ENCODE results near the gene KCTD20. TPM values are rescaled to one million over a fixed set of nuclear protein-coding genes. Genes with fewer than 3 reads are reported as not detected.

The KCTD20 gene
- total and polyA plus RNA-seq, 2 of the 13 experiments (the other 11 are each of a cell fraction or from before 2014, with no cell fraction given): 52.7 to 67.1 TPM

GRCh38 chr6:36442671-36443470 is at the start of gene KCTD20, which contains the start of gene PXT1 (continued):
- TF ChIP-seq, protein P1, sequence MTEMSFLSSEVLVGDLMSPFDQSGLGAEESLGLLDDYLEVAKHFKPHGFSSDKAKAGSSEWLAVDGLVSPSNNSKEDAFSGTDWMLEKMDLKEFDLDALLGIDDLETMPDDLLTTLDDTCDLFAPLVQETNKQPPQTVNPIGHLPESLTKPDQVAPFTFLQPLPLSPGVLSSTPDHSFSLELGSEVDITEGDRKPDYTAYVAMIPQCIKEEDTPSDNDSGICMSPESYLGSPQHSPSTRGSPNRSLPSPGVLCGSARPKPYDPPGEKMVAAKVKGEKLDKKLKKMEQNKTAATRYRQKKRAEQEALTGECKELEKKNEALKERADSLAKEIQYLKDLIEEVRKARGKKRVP (CRISPR knock-in tag; IDR thresholded peaks at IDR 0.05): 0 out of 4 replicates have a peak, but pooled peaks of 1 of the 2 experiments have one; percentile 19
- TF ChIP-seq ZNF790 (CRISPR knock-in tag; IDR thresholded peaks at IDR 0.05; ENCODE audit: borderline replicate concordance): no peak
- peak; percentile 94 for TF ChIP-seq ZNF788 (CRISPR knock-in tag; IDR thresholded peaks at IDR 0.05; ENCODE audit: borderline replicate concordance)
- TF ChIP-seq, protein P2, sequence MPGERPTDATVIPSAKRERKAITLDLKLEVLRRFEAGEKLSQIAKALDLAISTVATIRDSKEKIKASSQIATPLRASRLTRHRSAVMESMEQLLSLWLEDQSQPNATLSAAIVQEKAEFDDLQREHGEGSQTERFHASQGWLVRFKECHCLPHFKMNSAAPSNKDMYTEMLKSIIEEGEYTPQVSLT (CRISPR knock-in tag; IDR thresholded peaks at IDR 0.05; ENCODE audit: borderline replicate concordance, low read depth): no peak; the same call in 1 of the 2 replicates
- 0 out of 2 replicates have a peak, but pooled peaks have one; percentile 48 for TF ChIP-seq MEIS1 (CRISPR knock-in tag; IDR thresholded peaks at IDR 0.05; ENCODE audit: borderline replicate concordance)
- TF ChIP-seq, protein P3, sequence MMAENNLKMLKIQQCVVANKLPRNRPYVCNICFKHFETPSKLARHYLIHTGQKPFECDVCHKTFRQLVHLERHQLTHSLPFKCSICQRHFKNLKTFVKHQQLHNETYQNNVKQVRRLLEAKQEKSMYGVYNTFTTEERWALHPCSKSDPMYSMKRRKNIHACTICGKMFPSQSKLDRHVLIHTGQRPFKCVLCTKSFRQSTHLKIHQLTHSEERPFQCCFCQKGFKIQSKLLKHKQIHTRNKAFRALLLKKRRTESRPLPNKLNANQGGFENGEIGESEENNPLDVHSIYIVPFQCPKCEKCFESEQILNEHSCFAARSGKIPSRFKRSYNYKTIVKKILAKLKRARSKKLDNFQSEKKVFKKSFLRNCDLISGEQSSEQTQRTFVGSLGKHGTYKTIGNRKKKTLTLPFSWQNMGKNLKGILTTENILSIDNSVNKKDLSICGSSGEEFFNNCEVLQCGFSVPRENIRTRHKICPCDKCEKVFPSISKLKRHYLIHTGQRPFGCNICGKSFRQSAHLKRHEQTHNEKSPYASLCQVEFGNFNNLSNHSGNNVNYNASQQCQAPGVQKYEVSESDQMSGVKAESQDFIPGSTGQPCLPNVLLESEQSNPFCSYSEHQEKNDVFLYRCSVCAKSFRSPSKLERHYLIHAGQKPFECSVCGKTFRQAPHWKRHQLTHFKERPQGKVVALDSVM (CRISPR knock-in tag; IDR thresholded peaks at IDR 0.05): peak; percentile 64
- no peak for TF ChIP-seq SMARCE1 (IDR thresholded peaks at IDR 0.05; ENCODE audit: borderline replicate concordance)
- TF ChIP-seq, protein P4, sequence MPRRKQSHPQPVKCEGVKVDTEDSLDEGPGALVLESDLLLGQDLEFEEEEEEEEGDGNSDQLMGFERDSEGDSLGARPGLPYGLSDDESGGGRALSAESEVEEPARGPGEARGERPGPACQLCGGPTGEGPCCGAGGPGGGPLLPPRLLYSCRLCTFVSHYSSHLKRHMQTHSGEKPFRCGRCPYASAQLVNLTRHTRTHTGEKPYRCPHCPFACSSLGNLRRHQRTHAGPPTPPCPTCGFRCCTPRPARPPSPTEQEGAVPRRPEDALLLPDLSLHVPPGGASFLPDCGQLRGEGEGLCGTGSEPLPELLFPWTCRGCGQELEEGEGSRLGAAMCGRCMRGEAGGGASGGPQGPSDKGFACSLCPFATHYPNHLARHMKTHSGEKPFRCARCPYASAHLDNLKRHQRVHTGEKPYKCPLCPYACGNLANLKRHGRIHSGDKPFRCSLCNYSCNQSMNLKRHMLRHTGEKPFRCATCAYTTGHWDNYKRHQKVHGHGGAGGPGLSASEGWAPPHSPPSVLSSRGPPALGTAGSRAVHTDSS (CRISPR knock-in tag; conservative IDR thresholded peaks at IDR 0.05): no peak
- no peak for TF ChIP-seq HMG20B (CRISPR knock-in tag; conservative IDR thresholded peaks at IDR 0.05)
- TF ChIP-seq ZNF343 (CRISPR knock-in tag; IDR thresholded peaks at IDR 0.05): peak; percentile 76
- no peak for TF ChIP-seq ZFP62 (CRISPR knock-in tag; IDR thresholded peaks at IDR 0.05)
- TF ChIP-seq ZNF615 (CRISPR knock-in tag; IDR thresholded peaks at IDR 0.05; ENCODE audit: borderline replicate concordance): no peak
- peak; percentile 29; the same call in 1 of the 2 replicates for TF ChIP-seq ZBTB20 (CRISPR knock-in tag; IDR thresholded peaks at IDR 0.05; ENCODE audit: borderline replicate concordance, low read depth)
- no peak; the same call in 1 of the 2 replicates for TF ChIP-seq SALL2 (CRISPR knock-in tag; IDR thresholded peaks at IDR 0.05)
- no peak for TF ChIP-seq ZNF879 (CRISPR knock-in tag; IDR thresholded peaks at IDR 0.05)
- peak; percentile 94 for TF ChIP-seq RBFOX2 (IDR thresholded peaks at IDR 0.05; ENCODE audit: low read depth, low read length)
- TF ChIP-seq RXRB (CRISPR knock-in tag; IDR thresholded peaks at IDR 0.05; ENCODE audit: borderline replicate concordance): peak; percentile 73
- peak; percentile 90 for TF ChIP-seq YEATS4 (CRISPR knock-in tag; IDR thresholded peaks at IDR 0.05; ENCODE audit: borderline replicate concordance)
- TF ChIP-seq MBNL3 (CRISPR knock-in tag; conservative IDR thresholded peaks at IDR 0.05): no peak
- TF ChIP-seq SP4 (CRISPR knock-in tag; IDR thresholded peaks at IDR 0.05): peak; percentile 70
- TF ChIP-seq ZNF619 (CRISPR knock-in tag; IDR thresholded peaks at IDR 0.05): peak; percentile 93
- TF ChIP-seq CENPT (CRISPR knock-in tag; IDR thresholded peaks at IDR 0.05; ENCODE audit: low read depth): peak; percentile 68; the same call in 1 of the 2 replicates
- TF ChIP-seq ZNF530 (CRISPR knock-in tag; IDR thresholded peaks at IDR 0.05; ENCODE audit: low read depth): no peak
- TF ChIP-seq ZFP82 (CRISPR knock-in tag; IDR thresholded peaks at IDR 0.05; ENCODE audit: borderline replicate concordance): 0 out of 2 replicates have a peak, but pooled peaks have one; percentile 37
- TF ChIP-seq HMG20A (CRISPR knock-in tag; IDR thresholded peaks at IDR 0.05; ENCODE audit: borderline replicate concordance): 0 out of 2 replicates have a peak, but pooled peaks have one; percentile 20

Data from HepG2 (cell line).